SK-N-MC (cell line): ENCODE measurements around the gene NTMT1.

Source experiments
- EZH2 ChIP-seq: fragments of 200-600 bp; sonication (generic); IDR thresholded peaks from one replicate; pipeline ENCODE4 v1.6.1; 2017; ENCODE audit warnings: antibody characterized with exemption
- FOXP2 ChIP-seq: optimal IDR thresholded peaks from 2 replicates; pipeline ENCODE3; 2011; ENCODE audit warnings: mild to moderate bottlenecking, moderate library complexity; ENCODE audit not compliant: insufficient read depth; ENCODE audit errors: extremely low read length, control extremely low read depth
- POLR2AphosphoS5 ChIP-seq: IDR thresholded peaks from 2 replicates; pipeline ENCODE4 v1.6.1; 2012; ENCODE audit warnings: mild to moderate bottlenecking, low read depth, low read length, borderline replicate concordance

- TF ChIP-seq POLR2AphosphoS5: no peak
- no peak for TF ChIP-seq FOXP2
- TF ChIP-seq EZH2: no peak
Measured at GRCh38 chr9:129597355-129598088, 28.4 kb upstream of the NTMT1 start.
